Mesodermal cell (in vitro differentiated cells): ENCODE data around the gene ADIPOQ.
"Not testable (repeated sequence)": the region's sequence is repeated elsewhere in the genome, so short reads cannot be mapped to it uniquely, and the experiment has no call there.

Source experiments
- H3K27ac ChIP-seq: 2 replicates; pipeline ENCODE4 v1.7.0; 2013; ENCODE audit warnings: mild to moderate bottlenecking, low read depth, low read length, moderate library complexity; ENCODE audit not compliant: severe bottlenecking
- H3K36me3 ChIP-seq: 2 replicates; pipeline ENCODE4 v1.7.1; 2013; ENCODE audit warnings: mild to moderate bottlenecking, low read length, moderate library complexity; ENCODE audit not compliant: control insufficient read depth, insufficient read depth
- H3K4me1 ChIP-seq: one replicate; pipeline ENCODE4 v1.7.1; 2013; ENCODE audit warnings: mild to moderate bottlenecking, low read length; ENCODE audit not compliant: insufficient read depth, control insufficient read depth, poor library complexity, severe bottlenecking
- H3K4me3 ChIP-seq: 2 replicates; pipeline ENCODE4 v1.7.0; 2013; ENCODE audit warnings: low read length, control low read depth, mild to moderate bottlenecking; ENCODE audit not compliant: insufficient read depth, poor library complexity, severe bottlenecking; ENCODE audit errors: extremely low read depth
- H3K9me3 ChIP-seq: 2 replicates; pipeline ENCODE4 v1.7.1; 2013; ENCODE audit warnings: mild to moderate bottlenecking, low read length, moderate library complexity; ENCODE audit not compliant: control insufficient read depth
- WGBS, 2 experiments: methylation state at CpG; one replicate each; pipeline ENCODE4 v1.1.5; 2013; ENCODE audit warnings: missing lambda C conversion rate in 2 of 2; ENCODE audit not compliant: insufficient coverage in 2 of 2; 5-methylcytosine and 5-hydroxymethylcytosine counted together

The ADIPOQ gene

GRCh38 chr3:186815435-186815834 lies 27.1 kb upstream of the ADIPOQ start:
- 100% methylated on average over 1 of the region's 1 CpG for WGBS, 2 experiments
- Histone ChIP-seq H3K4me3 (no peak overlapping the region), H3K27ac (no peak overlapping the region), H3K4me1 (peaks cover 6% of the 10 kb centered on the region), H3K9me3 (no peaks in the 10 kb centered on the region), H3K36me3 (no peaks in the 10 kb centered on the region)

- Histone ChIP-seq H3K4me1 (peaks cover 6% of the 10 kb centered on the region), H3K9me3 (no peaks in the 10 kb centered on the region), H3K36me3 (no peaks in the 10 kb centered on the region), H3K27ac (no peak overlapping the region), H3K4me3 (no peak overlapping the region)
- 95 to 100% methylated on average over 3 to 5 of the region's 5 CpGs for WGBS, 2 experiments
Observed at GRCh38 chr3:186818516-186818915, 24.0 kb upstream of the ADIPOQ start.

- Histone ChIP-seq H3K4me1 (peaks cover 6% of the 10 kb centered on the region), H3K4me3 (no peak overlapping the region), H3K27ac (no peak overlapping the region), H3K9me3 (no peaks in the 10 kb centered on the region), H3K36me3 (no peaks in the 10 kb centered on the region)
- 100% methylated on average over 1 of the region's 1 CpG; no CpG with 5 or more reads in 1 of the 2 experiments for WGBS, 2 experiments
Observed at GRCh38 chr3:186818956-186819355, 23.6 kb upstream of the ADIPOQ start.

GRCh38 chr3:186821429-186822387 lies 20.8 kb upstream of the ADIPOQ start:
- no peak overlapping the region for H3K4me3 ChIP-seq
- H3K9me3 ChIP-seq, result no peaks in the 10 kb centered on the region
- 68 to 71% methylated on average over 4 to 5 of the region's 11 CpGs for WGBS, 2 experiments
- H3K36me3 ChIP-seq, result no peaks in the 10 kb centered on the region
- H3K4me1 ChIP-seq, result peaks cover 11% of the 10 kb centered on the region
- H3K27ac ChIP-seq, result no peak overlapping the region

GRCh38 chr3:186822388-186822759 lies 20.1 kb upstream of the ADIPOQ start:
- not testable (repeated sequence) for H3K9me3 ChIP-seq, H3K27ac ChIP-seq
- 71% methylated on average over 1 of the region's 1 CpG; no CpG with 5 or more reads in 1 of the 2 experiments for WGBS, 2 experiments

GRCh38 chr3:186823386-186823785 lies 19.1 kb upstream of the ADIPOQ start:
- Histone ChIP-seq H3K9me3 (no peaks in the 10 kb centered on the region), H3K4me1 (peaks cover 11% of the 10 kb centered on the region), H3K4me3 (no peak overlapping the region), H3K27ac (no peak overlapping the region), H3K36me3 (no peaks in the 10 kb centered on the region)
- WGBS, 2 experiments, result 94 to 100% methylated on average over 1 to 2 of the region's 2 CpGs

More at GRCh38 chr3:186822388-186822759, 20.1 kb upstream of the ADIPOQ start:
- not testable (repeated sequence) for H3K4me3 ChIP-seq, H3K36me3 ChIP-seq
- H3K4me1 ChIP-seq, result peaks cover 11% of the 10 kb centered on the region

- Histone ChIP-seq H3K36me3 (no peaks in the 10 kb centered on the region), H3K27ac (no peak overlapping the region), H3K9me3 (no peaks in the 10 kb centered on the region), H3K4me1 (peaks cover 11% of the 10 kb centered on the region), H3K4me3 (no peak overlapping the region)
- WGBS, 2 experiments, result 37 to 46% methylated on average over 16 to 18 of the region's 18 CpGs
Observed at GRCh38 chr3:186824430-186825139, 17.9 kb upstream of the ADIPOQ start.

- Histone ChIP-seq H3K9me3 (no peaks in the 10 kb centered on the region), H3K4me1 (peaks cover 11% of the 10 kb centered on the region), H3K36me3 (no peaks in the 10 kb centered on the region), H3K4me3 (peak overlapping the region; percentile 8), H3K27ac (no peak overlapping the region)
- 10 to 12% methylated on average over 20 to 21 of the region's 23 CpGs for WGBS, 2 experiments
Observed at GRCh38 chr3:186825294-186825821, 17.2 kb upstream of the ADIPOQ start.

GRCh38 chr3:186825872-186826409 lies 16.6 kb upstream of the ADIPOQ start:
- no peaks in the 10 kb centered on the region for H3K9me3 ChIP-seq
- peak overlapping the region; percentile 58 for H3K4me3 ChIP-seq
- WGBS, 2 experiments, result 31 to 34% methylated on average over 10 to 11 of the region's 11 CpGs
- no peak overlapping the region for H3K27ac ChIP-seq
- peaks cover 11% of the 10 kb centered on the region for H3K4me1 ChIP-seq
- H3K36me3 ChIP-seq, result no peaks in the 10 kb centered on the region

GRCh38 chr3:186826410-186826975 lies 16.0 kb upstream of the ADIPOQ start:
- H3K27ac ChIP-seq, result no peak overlapping the region
- H3K36me3 ChIP-seq, result no peaks in the 10 kb centered on the region
- H3K9me3 ChIP-seq, result no peaks in the 10 kb centered on the region
- H3K4me1 ChIP-seq, result peaks cover 11% of the 10 kb centered on the region
- H3K4me3 ChIP-seq, result peak overlapping the region; percentile 58
- WGBS, 2 experiments, result 9 to 22% methylated on average over 5 of the region's 14 CpGs
